Keratinocyte (primary cell): ENCODE data around the gene TRMT10B. TPM values are rescaled to one million over a fixed set of nuclear protein-coding genes. Genes with fewer than 3 reads are reported as not detected.

Experiments used
- DNase-seq: peaks from one replicate; pipeline ENCODE4 v3.0.0-alpha.2; 2011; ENCODE audit warnings: low read depth, missing footprints, low spot score
- FAIRE-seq: peaks from 2 replicates; lab custom pipeline; 2011; peaks lifted over from hg19 to GRCh38; lab: Jason Lieb, UNC
- H2AFZ ChIP-seq: 2 replicates; pipeline ENCODE4 v1.6.0; 2012; ENCODE audit warnings: low read length, control low read depth, inconsistent platforms; ENCODE audit not compliant: control insufficient read depth
- H3K27ac ChIP-seq: 2 replicates; pipeline ENCODE4 v1.5.1; 2011; ENCODE audit warnings: low read length; ENCODE audit not compliant: control insufficient read depth, insufficient read depth
- H3K27me3 ChIP-seq: 3 replicates; pipeline ENCODE4 v1.6.0; 2011; ENCODE audit warnings: low read length; ENCODE audit not compliant: control insufficient read depth, insufficient read depth; ENCODE audit errors: extremely low read depth
- H3K36me3 ChIP-seq, 2 experiments: 2 replicates in 1 of 2; 3 replicates in 1 of 2; pipeline ENCODE4 v1.5.1; 2011; ENCODE audit warnings: low read length in 2 of 2, mild to moderate bottlenecking in 1 of 2; ENCODE audit not compliant: control insufficient read depth in 2 of 2, insufficient read depth in 2 of 2; ENCODE audit errors: extremely low read depth in 1 of 2
- H3K4me1 ChIP-seq: 3 replicates; pipeline ENCODE4 v1.5.1; 2011; ENCODE audit warnings: low read length; ENCODE audit not compliant: control insufficient read depth, insufficient read depth; ENCODE audit errors: extremely low read depth
- H3K4me2 ChIP-seq: 3 replicates; pipeline ENCODE4 v1.6.0; 2011; ENCODE audit warnings: low read depth, low read length; ENCODE audit not compliant: control insufficient read depth, insufficient read depth; ENCODE audit errors: extremely low read depth
- H3K4me3 ChIP-seq, 3 experiments: fragments of 200-600 bp in 1 of 3; sonication (generic) in 1 of 3; 2 replicates in 2 of 3; 3 replicates in 1 of 3; pipeline ENCODE4 v1.5.1; 2011 to 2016; ENCODE audit warnings: low read length in 3 of 3, mild to moderate bottlenecking in 3 of 3, control low read depth in 2 of 3, inconsistent platforms in 1 of 3, low read depth in 1 of 3, mixed read lengths in 1 of 3, mixed run types in 1 of 3, moderate library complexity in 1 of 3; ENCODE audit not compliant: control insufficient read depth in 2 of 3, insufficient read depth in 2 of 3; ENCODE audit errors: extremely low read depth in 1 of 3
- H3K79me2 ChIP-seq: 2 replicates; pipeline ENCODE4 v1.6.0; 2012; ENCODE audit warnings: low read length; ENCODE audit not compliant: control insufficient read depth, insufficient read depth
- H3K9ac ChIP-seq: 3 replicates; pipeline ENCODE4 v1.6.0; 2011; ENCODE audit warnings: low read length; ENCODE audit not compliant: control insufficient read depth, insufficient read depth; ENCODE audit errors: extremely low read depth
- H3K9me1 ChIP-seq: 3 replicates; pipeline ENCODE4 v1.6.0; 2011; ENCODE audit warnings: low read length; ENCODE audit not compliant: control insufficient read depth, insufficient read depth; ENCODE audit errors: extremely low read depth
- H3K9me3 ChIP-seq: 2 replicates; pipeline ENCODE4 v1.5.1; 2012; ENCODE audit warnings: low read depth, low read length; ENCODE audit not compliant: control insufficient read depth
- H4K20me1 ChIP-seq: 3 replicates; pipeline ENCODE4 v1.6.0; 2011; ENCODE audit warnings: low read length; ENCODE audit not compliant: control insufficient read depth, insufficient read depth; ENCODE audit errors: extremely low read depth
- CTCF ChIP-seq, 3 experiments: IDR thresholded peaks in 1 of 3; conservative IDR thresholded peaks in 1 of 3; optimal IDR thresholded peaks in 1 of 3; 2 replicates in 2 of 3; 3 replicates in 1 of 3; pipeline versions ENCODE3 to v1.5.1; 2011; ENCODE audit warnings: low read length in 3 of 3, mild to moderate bottlenecking in 3 of 3, moderate library complexity in 2 of 3, control low read depth in 1 of 3, inconsistent platforms in 1 of 3; ENCODE audit not compliant: insufficient read depth in 2 of 3; ENCODE audit errors: extremely low read depth in 1 of 3
- EZH2 ChIP-seq: IDR thresholded peaks from one replicate; pipeline ENCODE4 v1.6.1; 2012; ENCODE audit warnings: inconsistent platforms, mild to moderate bottlenecking, low read length, moderate library complexity
- dilution Hi-C: fragments of 300-500 bp; cut with MboI; formaldehyde crosslinking; loops from one replicate; pipeline ENCODE4 v1.7.0; 2020; ENCODE audit warnings: low sequenced_read_pairs; ENCODE audit not compliant: extremely low pct_ligation_motif_present
- polyA plus RNA-seq, 5 experiments: library from polyadenylated mRNA; depleted of rRNA in 3 of 5; stranded (reverse) in 3 of 5; stranded (forward) in 1 of 5; unstranded in 1 of 5; fragments of >200 nt; gene quantifications; 1 replicate in 1 of 5; 2 replicates in 3 of 5; 3 replicates in 1 of 5; pipeline versions ENCODE4 v1.2.1 to v1.2.3, GENCODE V29; 2011 to 2012; ENCODE audit warnings: missing spikeins in 2 of 5, low read depth in 1 of 5, low replicate concordance in 1 of 5

Gene TRMT10B
- polyA plus RNA-seq, 1 donor (not counting 4 experiments of a cell fraction or from before 2014, with no cell fraction given): 6.9 TPM

GRCh38 chr9:37710046-37710445, 43.6 kb upstream of the TRMT10B start:
- H3K4me1 ChIP-seq: peaks cover 2% of the 10 kb centered on the region
- no peaks in the 10 kb centered on the region for H3K79me2 ChIP-seq
- no peaks in the 10 kb centered on the region for H3K9me1 ChIP-seq
- no peak overlapping the region for H3K4me3 ChIP-seq
- TF ChIP-seq CTCF (optimal IDR thresholded peaks at IDR 0.05 in 1 of 3, IDR thresholded peaks at IDR 0.05 in 1 of 3, conservative IDR thresholded peaks at IDR 0.05 in 1 of 3; ENCODE audit: extremely low read depth in 1 of 3, insufficient read depth in 2 of 3, low read length in 3 of 3) (no peak), EZH2 (no peak)
- no peak overlapping the region for H3K4me2 ChIP-seq
- H2AFZ ChIP-seq: no peak overlapping the region
- H3K36me3 ChIP-seq: no peaks in the 10 kb centered on the region
- H4K20me1 ChIP-seq: no peaks in the 10 kb centered on the region
- FAIRE-seq: no peak
- dilution Hi-C loops: no loop called here
- no peaks in the 10 kb centered on the region for H3K9me3 ChIP-seq
- H3K9ac ChIP-seq: no peak overlapping the region
- peaks cover 28% of the 10 kb centered on the region for H3K27me3 ChIP-seq
- no peak overlapping the region for H3K27ac ChIP-seq
- no peak for DNase-seq

- H3K9ac ChIP-seq: no peak overlapping the region
- dilution Hi-C loops: no loop called here
- H4K20me1 ChIP-seq: no peaks in the 10 kb centered on the region
- no peak overlapping the region for H2AFZ ChIP-seq
- TF ChIP-seq EZH2 (no peak), CTCF (optimal IDR thresholded peaks at IDR 0.05 in 1 of 3, IDR thresholded peaks at IDR 0.05 in 1 of 3, conservative IDR thresholded peaks at IDR 0.05 in 1 of 3; ENCODE audit: extremely low read depth in 1 of 3, insufficient read depth in 2 of 3, low read length in 3 of 3) (no peak)
- no peak overlapping the region for H3K27ac ChIP-seq
- FAIRE-seq (no peak), DNase-seq (no peak)
- no peaks in the 10 kb centered on the region for H3K9me1 ChIP-seq
- H3K4me3 ChIP-seq: no peak overlapping the region
- H3K4me1 ChIP-seq: no peaks in the 10 kb centered on the region
- no peaks in the 10 kb centered on the region for H3K36me3 ChIP-seq
- H3K9me3 ChIP-seq: no peaks in the 10 kb centered on the region
- no peaks in the 10 kb centered on the region for H3K79me2 ChIP-seq
- no peak overlapping the region for H3K4me2 ChIP-seq
- H3K27me3 ChIP-seq: peaks cover 5% of the 10 kb centered on the region
Measured at GRCh38 chr9:37715260-37715659, 38.3 kb upstream of the TRMT10B start.
